Measurements from ENCODE around the gene SNX8. TPM values are rescaled to one million over a fixed set of nuclear protein-coding genes. Genes with fewer than 3 reads are reported as not detected.

SNX8 gene
- total and polyA plus RNA-seq, 2 of the 13 experiments (the other 11 are each of a cell fraction or from before 2014, with no cell fraction given), result 20.6 to 45.2 TPM

- Histone ChIP-seq H3K9me3 (ENCODE audit: low read length) (no peaks in the 10 kb centered on the region), H3K79me2 (ENCODE audit: insufficient read depth, low read length) (peaks cover 5% of the 10 kb centered on the region), H3K9ac (ENCODE audit: insufficient read depth, low read depth, low read length) (no peak overlapping the region), H3K4me1 (ENCODE audit: insufficient read depth, low read length) (peaks cover 14% of the 10 kb centered on the region), H3K27ac (ENCODE audit: extremely low read length, insufficient read depth, low read length) (no peak overlapping the region), H3K4me3 (replicated peaks in 1 of 3; ENCODE audit: insufficient read depth in 1 of 3, low read depth in 2 of 3, low read length in 3 of 3) (no peak overlapping the region), H2AFZ (ENCODE audit: low read length) (no peak overlapping the region), H3K27me3 (ENCODE audit: control insufficient read depth in 1 of 2, insufficient read depth in 2 of 2, low read length in 2 of 2) (no peaks in the 10 kb centered on the region; a peak in 1 of 5 replicates), H4K20me1 (ENCODE audit: insufficient read depth, low read length) (no peaks in the 10 kb centered on the region), H3K36me3 (replicated peaks in 1 of 2; ENCODE audit: control insufficient read depth in 1 of 2, insufficient read depth in 2 of 2, low read length in 2 of 2) (no peaks in the 10 kb centered on the region), H3K4me2 (ENCODE audit: low read depth, low read length) (no peak overlapping the region)
- CTCF ChIA-PET (ENCODE audit: low intra/inter-chr PET ratio, low total read pairs), result no interaction called here
- FAIRE-seq, result no peak
- no TSS peak for BruUV-seq (replicated peaks)
- POLR2A ChIA-PET, result no interaction called here
- intact Hi-C loops (cut with micrococcal nuclease; ENCODE audit: unreplicated experiment) (loop anchor here (10.0 kb wide), 1 partner anchor 73 kb away; the partner anchor contains the start of genes MRM2 and NUDT1), in situ Hi-C loops (cut with HindIII; ENCODE audit: extremely low pct_ligation_motif_present, low pct_unique_long_range_greater_than_20kb) (no loop called here)
- ATAC-seq, result no peak
- 60% methylated on average over 11 of the region's 12 CpGs for WGBS (ENCODE audit: low lambda C conversion rate)
- DNase-seq (ENCODE audit: low spot score), result no peak
- no peak for TF ChIP-seq ZSCAN30 (CRISPR knock-in tag; IDR thresholded peaks at IDR 0.05)
- no peak for TF ChIP-seq E2F2 (CRISPR knock-in tag; IDR thresholded peaks at IDR 0.05; ENCODE audit: borderline replicate concordance)
- no peak for TF ChIP-seq SKIL (CRISPR knock-in tag; IDR thresholded peaks at IDR 0.05; ENCODE audit: borderline replicate concordance)
- no peak for TF ChIP-seq ZNF790 (CRISPR knock-in tag; IDR thresholded peaks at IDR 0.05; ENCODE audit: borderline replicate concordance)
- TF ChIP-seq HBP1 (CRISPR knock-in tag; IDR thresholded peaks at IDR 0.05; ENCODE audit: low read depth), result no peak
- no peak for TF ChIP-seq JDP2 (CRISPR knock-in tag; IDR thresholded peaks at IDR 0.05; ENCODE audit: borderline replicate concordance)
- peak; percentile 66; the same call in 1 of the 2 replicates for TF ChIP-seq RFX5 (IDR thresholded peaks at IDR 0.05; ENCODE audit: low read depth, low read length)
- TF ChIP-seq NFAT5 (CRISPR knock-in tag; IDR thresholded peaks at IDR 0.05), result no peak
- no peak for TF ChIP-seq EP300 (IDR thresholded peaks at IDR 0.05; ENCODE audit: low read depth in 2 of 2, low read length in 2 of 2)
- TF ChIP-seq EP300 (CRISPR knock-in tag; IDR thresholded peaks at IDR 0.05; ENCODE audit: borderline replicate concordance), result no peak
- no peak for TF ChIP-seq EEA1 (CRISPR knock-in tag; IDR thresholded peaks at IDR 0.05; ENCODE audit: borderline replicate concordance)
- no peak for TF ChIP-seq SMYD3 (CRISPR knock-in tag; IDR thresholded peaks at IDR 0.05)
- no peak for TF ChIP-seq PHF21A (CRISPR knock-in tag; IDR thresholded peaks at IDR 0.05)
- TF ChIP-seq MYC (CRISPR knock-in tag; IDR thresholded peaks at IDR 0.05; ENCODE audit: borderline replicate concordance), result no peak
Measured at GRCh38 chr7:2317556-2318293, 3.5 kb upstream of the SNX8 start.

All from HepG2 (cell line).